GM18907 (cell line): ENCODE data around the gene PLXDC2.

ENCODE experiments used
- ATAC-seq: cut with Tn5 transposase; IDR thresholded peaks from one replicate; pipeline ENCODE4 v1.9.1; 2021; ENCODE audit warnings: mild to moderate bottlenecking, moderate library complexity; ENCODE audit not compliant: unreplicated experiment

The PLXDC2 gene

DNA sequence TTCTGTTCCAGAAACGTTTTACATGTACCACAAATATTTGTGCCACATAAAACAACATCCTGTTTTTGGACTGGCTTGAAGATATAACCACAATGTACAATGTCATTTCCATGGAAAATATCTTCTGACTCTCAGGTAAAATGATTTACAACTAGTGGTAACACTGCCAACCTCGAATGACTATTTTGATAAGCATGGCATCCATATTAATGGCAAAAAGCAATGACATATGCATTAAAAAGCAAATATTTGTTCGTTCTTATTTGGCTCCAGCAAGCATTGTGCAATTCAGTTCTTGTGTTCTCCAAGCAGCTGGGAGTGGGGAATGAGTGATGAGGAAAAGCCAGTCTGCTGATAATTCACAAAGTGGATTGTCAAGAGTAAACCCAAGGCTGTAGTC lies 289.0 kb downstream of the PLXDC2 start:
- no peak for ATAC-seq

DNA sequence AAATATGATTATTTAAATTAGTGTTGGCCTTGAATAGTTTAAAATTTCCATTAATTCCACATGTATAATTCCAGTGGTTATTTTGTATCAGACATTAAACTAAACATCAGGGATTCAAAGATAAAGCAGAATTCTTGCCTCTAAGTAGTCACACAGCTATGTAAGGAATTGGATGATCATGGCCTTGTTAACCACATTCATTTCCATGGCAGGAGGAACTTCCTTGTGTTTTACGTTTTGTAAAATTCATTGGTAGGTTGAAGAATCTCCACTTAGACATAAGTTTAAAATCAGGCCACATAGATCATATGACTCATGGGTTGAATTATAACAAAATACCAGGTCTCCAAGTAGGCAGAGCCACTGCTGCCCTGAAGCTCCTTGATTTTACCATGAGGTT lies 289.7 kb downstream of the PLXDC2 start:
- ATAC-seq = no peak

DNA sequence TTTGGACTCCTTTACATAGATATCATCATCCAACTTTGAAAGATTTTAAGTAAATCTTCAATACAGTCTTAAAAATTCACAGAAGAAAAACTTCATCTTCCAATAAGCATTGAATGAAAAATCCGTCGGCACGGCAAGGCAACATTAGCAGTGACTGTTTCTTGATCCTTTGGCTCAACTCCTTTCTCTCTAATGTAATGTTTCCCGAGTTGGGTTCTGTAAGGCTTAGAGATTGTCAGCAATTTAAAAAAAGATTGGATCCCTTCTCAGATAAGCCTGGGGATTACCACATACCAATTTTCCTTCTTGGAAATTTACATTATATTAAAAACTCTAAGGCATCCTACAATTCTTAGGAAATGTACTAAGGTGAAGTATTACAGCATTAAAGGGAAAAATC lies 291.8 kb downstream of the PLXDC2 start:
- ATAC-seq = no peak

DNA sequence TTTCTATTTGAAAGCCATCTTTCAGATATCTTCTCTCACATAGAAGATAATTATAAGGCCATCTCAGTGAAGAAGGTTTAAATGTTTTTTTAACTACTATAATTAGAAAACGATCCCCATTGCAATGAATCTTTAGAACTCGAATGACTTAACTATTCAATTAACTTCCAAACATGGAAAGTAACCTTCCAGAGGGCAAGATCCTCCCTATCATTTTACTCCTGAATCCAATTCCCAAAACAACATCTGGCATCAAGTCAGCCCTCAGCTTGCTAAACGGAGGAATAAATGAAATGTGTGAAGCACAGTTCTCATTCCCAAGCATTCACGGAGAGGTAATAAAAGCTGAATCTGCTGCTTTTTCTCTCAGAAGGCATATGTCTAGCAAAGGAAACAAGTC lies 293.4 kb downstream of the PLXDC2 start:
- no peak for ATAC-seq

DNA sequence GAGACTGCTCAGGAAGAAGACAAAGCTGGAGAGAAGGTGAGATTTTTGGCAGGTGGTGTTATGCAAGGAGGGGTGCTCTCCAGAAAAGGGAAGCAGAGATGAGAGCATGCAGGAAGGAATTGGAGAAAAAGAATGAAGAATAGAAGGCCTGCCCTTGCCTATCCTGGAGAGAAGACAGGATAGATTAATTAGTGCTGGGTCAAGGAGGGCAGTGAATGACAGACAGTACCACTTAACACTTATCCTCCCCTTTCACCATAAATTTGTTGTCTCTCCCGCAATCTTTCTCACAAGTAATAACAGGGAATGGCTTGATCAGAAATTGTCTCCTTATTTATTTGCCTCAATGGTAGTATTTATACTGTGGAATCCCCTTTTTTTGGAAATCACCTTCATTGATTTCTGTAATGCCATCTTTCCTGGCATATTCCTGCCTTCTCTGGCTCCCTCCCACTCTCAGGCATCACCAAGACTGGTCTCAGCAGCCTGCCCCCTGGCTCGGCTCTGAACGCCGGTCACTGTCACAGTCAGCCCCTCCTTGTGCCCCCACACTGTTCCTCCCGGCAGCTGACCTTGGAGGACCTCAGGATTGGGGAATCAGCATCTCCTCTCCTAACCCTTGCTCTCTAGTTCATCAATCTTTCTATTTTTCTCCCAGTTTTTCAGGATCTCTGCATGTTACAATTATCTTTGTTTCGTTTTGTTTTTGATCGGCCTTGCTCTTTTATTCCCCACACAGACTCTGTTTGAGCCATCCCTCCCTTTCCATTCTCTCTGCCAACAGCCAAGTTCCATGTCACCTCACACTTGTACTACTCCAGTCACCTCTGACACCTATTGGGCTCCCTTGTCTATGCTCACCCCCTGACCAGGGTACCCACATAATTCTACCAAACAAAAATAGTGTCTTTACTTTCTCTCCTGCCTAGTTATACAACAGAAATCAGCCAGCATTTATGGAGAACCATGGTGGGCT lies 294.2 kb downstream of the PLXDC2 start:
- ATAC-seq = no peak

DNA sequence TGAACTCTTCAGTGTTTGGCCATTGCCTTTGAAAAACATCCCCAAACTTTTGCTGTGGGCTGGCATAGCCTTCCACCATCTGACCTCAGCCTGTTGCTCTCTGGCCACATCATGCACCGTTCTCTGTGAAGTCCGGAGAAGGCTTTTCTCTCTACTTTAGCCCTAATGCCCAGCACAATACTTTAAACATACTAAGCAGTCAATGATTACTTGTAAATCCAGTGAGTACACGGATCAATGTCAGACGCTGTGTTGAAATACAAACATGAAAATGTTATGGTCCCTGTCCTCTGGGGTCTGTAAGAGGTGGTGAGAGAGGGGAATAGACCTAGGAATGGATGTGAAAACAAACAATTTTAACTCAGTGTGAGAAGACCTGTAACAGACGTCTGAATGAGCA lies 297.9 kb downstream of the PLXDC2 start:
- ATAC-seq = no peak

DNA sequence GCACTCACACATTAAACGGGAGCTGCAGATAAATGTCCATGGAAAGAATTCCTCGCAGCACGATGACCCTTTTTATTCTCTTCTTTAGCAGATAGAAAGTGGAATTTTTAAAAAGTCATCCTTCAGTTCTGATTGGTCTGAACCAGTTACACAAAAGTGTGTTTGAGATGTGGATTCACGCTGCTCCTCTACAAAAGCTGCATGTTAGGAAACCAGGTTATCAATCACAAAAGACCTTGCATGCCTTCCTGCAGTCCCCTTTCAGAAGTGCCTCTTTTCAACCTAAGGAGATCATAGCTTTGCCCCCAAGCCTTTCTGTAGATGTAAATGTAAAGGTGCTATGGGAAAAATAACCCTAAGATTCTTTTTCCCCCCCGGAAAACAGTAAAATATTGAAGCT lies 299.7 kb downstream of the PLXDC2 start:
- no peak for ATAC-seq

DNA sequence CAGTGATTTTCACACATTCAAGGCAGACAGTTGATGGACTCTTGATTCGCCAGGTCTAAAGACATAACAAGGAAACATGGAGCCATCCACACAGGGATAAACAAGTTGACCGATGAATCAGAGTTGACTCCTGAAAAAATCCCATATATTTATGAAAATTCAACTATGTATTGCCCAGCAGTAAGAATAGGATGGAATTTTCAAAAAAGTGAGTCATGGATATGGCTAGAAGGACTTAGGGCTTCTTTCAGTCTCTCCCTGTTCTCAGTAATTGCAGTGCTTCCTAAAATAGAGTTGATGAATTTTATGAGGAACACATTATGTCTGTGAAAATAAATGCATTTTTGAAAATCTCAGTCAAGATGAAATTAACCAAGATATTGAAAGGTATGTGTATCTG lies 301.2 kb downstream of the PLXDC2 start:
- ATAC-seq = no peak

DNA sequence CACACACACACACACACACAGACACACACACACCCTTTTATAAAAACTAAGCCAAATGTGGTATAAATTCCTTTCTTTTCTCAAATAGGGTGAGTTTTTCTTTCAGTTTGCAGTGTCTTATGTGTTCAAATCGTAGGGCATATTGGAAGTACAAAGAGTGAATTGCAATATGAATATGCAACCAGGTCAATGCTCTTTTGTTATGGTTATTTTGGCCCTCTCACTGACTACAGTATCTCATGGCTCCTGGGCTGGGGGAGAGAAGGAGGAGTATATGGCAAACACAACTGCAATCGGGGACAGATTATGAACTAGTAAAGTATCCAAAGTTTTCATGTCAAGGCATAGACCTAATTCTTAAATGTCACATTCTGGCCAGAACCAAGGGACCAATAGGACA lies 301.9 kb downstream of the PLXDC2 start:
- no peak for ATAC-seq

DNA sequence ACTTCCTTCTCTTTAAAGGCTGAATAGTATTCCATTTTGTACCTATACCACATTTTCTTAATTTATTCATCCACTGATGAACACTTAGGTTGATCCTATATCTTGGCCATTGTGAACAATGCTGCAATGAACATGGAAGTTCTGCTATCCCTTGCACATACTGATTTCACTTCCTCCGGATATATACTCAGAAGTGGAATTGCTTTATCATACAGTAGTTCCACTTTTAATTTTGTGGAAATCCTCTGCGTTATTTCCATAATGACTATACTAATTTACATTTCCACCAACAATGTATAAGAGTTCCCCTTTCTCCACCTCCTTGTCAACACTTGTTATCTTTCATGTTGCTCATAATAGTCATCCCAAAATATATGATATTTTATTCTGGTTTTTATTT lies 312.6 kb downstream of the PLXDC2 start:
- ATAC-seq = no peak

DNA sequence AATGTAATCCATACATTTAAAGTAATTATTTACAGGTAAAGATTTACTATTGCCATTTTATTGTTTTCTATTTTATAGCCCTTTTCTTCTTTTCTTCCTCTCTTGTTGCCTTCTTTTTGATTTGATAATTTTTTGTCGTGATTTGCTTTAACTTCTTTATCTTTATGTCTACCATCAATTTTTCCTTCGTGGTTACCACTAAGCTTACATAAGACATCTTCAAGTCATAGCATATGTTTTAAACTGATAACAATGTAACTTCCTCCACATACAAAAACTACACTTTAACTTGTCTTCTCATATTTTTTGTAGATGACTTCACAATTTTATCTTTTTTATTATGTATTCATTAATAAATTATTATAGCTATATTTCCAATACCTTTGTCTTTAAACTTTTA lies 316.6 kb downstream of the PLXDC2 start:
- ATAC-seq = no peak

DNA sequence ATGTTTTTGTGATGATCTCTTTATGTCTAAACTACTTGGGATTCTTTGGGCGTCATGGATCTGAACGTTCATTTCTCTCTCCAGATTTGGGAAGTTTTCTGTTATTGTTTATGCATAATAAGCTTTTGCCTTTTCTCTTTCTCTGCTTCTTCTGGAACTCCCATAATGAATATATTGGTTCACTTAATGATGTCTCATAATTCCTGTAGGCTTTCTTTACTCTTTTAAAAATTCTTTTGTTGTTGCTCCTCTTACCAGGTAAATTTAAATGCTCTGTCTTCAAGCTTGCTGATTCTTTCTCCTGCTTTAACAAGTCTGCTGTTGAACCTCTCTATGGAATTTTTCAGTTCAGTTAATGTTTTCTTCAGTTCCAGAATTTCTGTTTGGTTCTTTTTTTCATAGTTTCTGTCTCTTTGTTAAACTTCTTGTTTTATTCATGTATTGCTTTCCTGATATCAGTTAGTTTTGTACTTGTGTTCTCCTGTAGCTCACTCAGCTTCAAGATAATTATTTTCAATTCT lies 317.5 kb downstream of the PLXDC2 start:
- ATAC-seq = no peak

DNA sequence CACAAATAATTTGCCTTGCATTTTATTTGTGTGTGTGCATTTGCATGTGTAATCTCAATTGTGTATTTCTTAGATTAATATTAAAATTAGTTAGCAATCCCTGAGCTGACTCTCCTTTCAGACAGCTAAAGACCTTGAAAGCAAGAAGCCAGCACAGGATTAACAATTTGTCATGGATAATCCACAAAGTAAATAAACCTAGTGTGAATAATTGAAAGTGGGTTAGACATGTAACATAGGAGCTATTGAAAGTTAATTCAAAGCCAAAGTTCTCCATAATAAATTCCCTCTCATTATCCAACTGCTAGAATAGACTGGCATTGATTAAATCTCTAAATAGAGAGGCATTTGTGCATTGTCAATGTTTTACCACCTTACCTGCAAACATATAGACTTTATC lies 326.1 kb downstream of the PLXDC2 start:
- no peak for ATAC-seq

DNA sequence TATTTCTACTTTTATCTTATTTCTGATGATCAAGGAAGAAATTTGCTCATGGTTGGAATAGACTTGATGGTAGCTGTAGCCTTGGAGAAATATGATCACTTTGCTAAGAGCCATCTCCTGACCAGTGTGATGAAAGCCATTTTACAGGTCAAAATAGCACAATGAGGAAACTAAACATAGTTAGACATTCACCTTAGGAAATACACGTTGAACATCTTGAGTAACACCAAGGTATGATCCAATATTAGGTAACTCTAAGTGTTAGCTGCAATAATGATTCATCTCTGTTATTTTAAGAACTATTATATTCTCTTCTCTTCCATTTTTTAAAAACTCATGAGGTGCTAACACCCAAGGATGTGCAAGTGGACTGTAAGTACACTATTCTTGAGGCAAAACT lies 328.0 kb downstream of the PLXDC2 start:
- no peak for ATAC-seq

DNA sequence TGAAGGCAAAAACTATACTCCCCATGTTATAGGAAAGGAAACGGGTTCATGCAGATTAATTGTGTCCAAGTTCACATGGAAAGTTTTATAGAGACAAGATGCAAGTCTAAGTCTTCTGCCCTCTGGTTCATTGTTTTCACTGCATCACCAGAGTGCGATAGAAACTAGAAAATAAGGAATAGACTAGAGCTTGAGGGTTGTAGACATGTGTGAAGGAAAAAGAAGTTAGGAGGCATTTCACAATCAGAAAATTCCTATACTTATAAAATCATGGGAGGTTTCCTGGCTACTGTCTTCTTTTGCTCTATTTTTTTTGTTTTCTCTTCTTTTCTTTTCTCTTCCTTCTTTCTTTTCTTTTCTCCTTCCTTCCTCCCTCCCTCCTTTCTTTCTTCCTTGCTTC lies 329.8 kb downstream of the PLXDC2 start:
- no peak for ATAC-seq

DNA sequence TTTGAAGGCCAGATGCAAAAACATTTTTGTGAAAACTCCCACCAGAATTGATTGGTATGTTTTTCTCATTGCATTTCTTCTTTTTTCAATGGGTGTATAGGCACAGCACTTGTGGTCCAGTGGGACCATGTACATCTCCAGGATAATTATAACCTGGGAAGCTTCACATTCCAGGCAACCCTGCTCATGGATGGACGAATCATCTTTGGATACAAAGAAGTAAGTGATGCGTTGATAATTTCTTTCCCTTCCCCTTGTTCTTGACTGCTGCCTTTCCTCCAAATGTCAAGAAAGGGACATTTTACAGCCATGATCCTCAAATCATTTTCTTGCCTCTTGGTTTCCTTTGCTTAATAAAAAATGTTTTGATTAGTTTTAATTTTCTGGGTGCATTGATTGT lies 331.5 kb downstream of the PLXDC2 start:
- no peak for ATAC-seq

DNA sequence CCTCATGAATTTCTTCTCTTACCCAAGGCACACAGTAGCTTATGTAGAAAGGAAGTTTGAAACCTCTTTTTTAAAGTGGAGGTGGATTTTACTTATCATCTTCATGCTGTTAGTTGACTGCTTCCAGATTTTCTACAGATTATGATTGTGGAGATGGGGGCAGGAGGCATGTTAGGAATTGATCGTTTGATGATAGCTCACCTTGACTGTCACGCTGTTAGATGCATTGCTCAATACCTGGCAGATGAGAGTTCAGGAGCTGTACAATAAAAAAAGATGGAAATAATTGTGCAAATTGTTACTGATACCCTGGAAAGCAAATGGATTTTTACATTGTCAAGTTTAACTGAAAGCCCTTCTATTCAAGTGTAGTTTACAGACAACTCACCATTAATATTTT lies 340.3 kb downstream of the PLXDC2 start:
- no peak for ATAC-seq

DNA sequence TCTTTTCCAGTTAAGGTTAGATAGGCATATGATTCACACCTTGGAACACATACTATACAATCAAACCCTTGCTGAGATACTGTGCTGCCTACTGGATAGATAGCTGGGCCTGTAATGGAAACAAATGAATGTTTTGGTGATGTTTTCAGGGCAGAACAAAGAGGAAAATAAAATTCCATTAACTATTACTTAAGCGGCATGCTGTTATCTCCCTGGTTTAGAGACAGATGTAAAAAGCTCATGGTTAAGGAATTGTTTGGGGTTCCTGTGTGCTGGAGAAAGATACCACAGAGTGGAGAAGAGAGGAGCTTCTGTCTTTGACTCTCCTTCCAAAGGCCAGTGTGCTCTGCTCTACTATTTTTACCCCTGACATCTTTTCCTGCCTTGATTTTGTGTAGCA lies 341.1 kb downstream of the PLXDC2 start:
- ATAC-seq = no peak

DNA sequence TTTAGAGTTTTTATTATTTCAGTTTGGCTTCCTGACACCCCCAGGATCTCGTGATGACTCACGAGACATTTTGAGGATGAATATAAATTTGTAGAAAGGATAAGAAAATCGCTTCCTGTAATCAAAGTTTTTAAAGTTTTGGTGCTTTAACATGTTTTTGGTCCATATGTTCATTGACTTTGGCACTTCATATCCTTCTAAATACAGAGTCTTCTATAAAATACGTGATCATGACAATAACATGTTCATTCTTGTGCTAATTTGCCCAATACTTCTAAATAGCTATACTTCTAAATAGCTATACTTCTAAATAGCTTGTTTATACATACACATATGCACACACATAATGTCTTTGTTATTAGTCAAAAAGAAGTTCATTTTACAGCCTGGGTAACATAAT lies 341.9 kb downstream of the PLXDC2 start:
- no peak for ATAC-seq

DNA sequence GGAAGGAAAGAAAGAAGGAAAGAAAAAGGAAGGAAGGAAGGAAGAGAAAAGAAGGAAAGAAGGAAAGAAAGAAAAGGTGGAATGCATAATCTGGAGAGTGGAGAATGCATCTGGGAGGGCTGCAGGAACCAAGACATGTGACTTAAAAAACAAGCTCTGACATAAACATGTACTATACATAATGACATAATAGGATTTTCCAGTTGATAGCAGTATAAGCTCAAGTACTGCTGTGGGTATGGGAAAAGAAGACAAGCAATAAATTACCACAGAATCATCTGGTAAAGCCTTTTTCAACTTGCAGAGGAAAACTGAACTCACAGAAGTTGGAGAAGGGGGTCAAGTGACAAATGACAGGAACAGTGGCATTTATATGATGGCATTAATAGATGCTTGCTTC lies 345.9 kb downstream of the PLXDC2 start:
- no peak for ATAC-seq

DNA sequence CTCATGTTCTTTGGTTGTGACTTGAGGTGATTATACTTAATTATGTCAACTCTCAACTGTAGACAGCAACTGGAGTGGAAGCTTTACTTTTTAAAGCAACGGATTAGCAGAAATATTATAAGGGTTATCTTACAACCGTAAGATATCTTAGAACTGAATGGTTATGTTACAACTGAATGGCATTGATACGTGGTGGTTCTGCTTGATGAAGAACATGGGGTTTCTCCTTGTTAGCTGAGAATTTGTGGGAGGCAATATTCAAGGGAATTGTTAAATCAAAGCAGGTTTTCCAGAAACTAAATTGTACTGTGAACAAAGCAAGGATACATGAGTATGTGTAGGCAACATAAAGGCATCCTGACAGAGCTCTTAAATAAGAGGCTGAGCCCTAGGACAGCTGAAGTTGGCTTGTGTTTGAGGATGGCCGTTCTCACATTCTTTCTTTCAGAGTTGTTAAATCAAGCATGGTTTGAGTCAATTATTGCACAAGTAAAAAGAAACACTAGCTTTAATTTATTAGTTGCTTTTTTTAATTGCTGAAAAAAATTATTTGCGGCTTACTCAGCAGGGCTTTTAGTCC lies 350.0 kb downstream of the PLXDC2 start:
- ATAC-seq = no peak

DNA sequence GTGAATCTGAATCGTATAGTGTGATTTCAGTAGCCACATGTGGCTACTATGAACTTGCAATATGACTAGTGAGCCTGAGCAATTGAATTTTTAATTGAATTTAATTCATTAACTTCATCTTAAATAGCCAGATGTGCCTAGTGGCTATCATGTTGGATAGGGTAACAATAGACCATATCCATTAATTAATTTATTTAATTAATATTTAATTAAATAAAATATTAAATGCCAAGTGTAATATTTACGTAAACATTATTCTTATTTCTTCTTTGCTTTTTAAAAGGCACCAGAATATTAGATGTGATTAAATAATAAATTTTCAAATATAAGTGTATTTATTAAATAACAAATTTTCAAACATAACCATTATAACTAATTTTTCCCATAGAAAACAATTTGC lies 354.4 kb downstream of the PLXDC2 start:
- no peak for ATAC-seq
